ENCODE data around the gene DENND5B. TPM values are rescaled to one million over a fixed set of nuclear protein-coding genes. Genes with fewer than 3 reads are reported as not detected.

Gene DENND5B
- total RNA-seq, 1 experiment from 2014 or later = 34.9 TPM

DNA sequence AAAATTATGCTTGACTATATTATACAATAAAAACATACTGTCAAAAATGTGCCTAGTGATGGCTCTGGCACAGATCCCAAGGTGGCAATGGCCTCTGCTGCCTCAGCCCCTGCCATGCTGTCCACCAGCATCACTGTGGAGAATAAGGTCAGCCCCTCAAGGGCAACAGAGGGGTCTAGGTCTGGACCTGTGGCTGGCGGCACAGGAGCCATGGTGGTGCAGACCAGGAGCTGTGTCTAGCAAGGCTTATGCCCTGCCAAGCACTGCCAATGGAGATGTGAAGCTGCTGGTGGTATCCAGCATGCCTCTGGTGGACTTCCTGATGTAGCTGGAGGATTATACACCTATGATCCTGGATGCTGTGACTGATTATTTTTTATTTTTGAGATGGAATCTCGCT is 125.9 kb downstream of the DENND5B start:
- intact Hi-C loops (cut with micrococcal nuclease; ENCODE audit: unreplicated experiment) = no loop called here
- no peaks in the 10 kb centered on the region for H3K9me3 ChIP-seq
- H3K4me1 ChIP-seq = no peaks in the 10 kb centered on the region
- no peak overlapping the region for H3K4me3 ChIP-seq (ENCODE audit: low read depth, low read length)
- peaks cover 10% of the 10 kb centered on the region for H3K9me3 Mint-ChIP-seq (ENCODE audit: unreplicated experiment)
- BruUV-seq (replicated peaks) = no TSS peak
- no peak overlapping the region for H3K27ac Mint-ChIP-seq (ENCODE audit: unreplicated experiment)
- no peaks in the 10 kb centered on the region for H3K27me3 ChIP-seq (replicated peaks; ENCODE audit: control insufficient read depth, insufficient read depth, low read length)
- H3K4me1 Mint-ChIP-seq (ENCODE audit: low read depth, unreplicated experiment) = no peaks in the 10 kb centered on the region
- H3K36me3 Mint-ChIP-seq (ENCODE audit: insufficient read depth, unreplicated experiment) = peaks cover 21% of the 10 kb centered on the region
- no peak for TF ChIP-seq CTCF (IDR thresholded peaks at IDR 0.05; ENCODE audit: insufficient read depth in 1 of 2, low read depth in 1 of 2, low read length in 1 of 2, severe bottlenecking in 1 of 2, unreplicated experiment in 1 of 2)
- CTCF ChIA-PET = no interaction called here
- DNase-seq = no peak
- no peaks in the 10 kb centered on the region for H3K27me3 Mint-ChIP-seq (ENCODE audit: insufficient read depth, unreplicated experiment)
- H3K36me3 ChIP-seq (ENCODE audit: control insufficient read depth, insufficient read depth, low read length) = no peaks in the 10 kb centered on the region; the same call in 1 of the 2 replicates
- no peak overlapping the region for H3K4me3 Mint-ChIP-seq (ENCODE audit: unreplicated experiment)
- POLR2A ChIA-PET = no interaction called here

DNA sequence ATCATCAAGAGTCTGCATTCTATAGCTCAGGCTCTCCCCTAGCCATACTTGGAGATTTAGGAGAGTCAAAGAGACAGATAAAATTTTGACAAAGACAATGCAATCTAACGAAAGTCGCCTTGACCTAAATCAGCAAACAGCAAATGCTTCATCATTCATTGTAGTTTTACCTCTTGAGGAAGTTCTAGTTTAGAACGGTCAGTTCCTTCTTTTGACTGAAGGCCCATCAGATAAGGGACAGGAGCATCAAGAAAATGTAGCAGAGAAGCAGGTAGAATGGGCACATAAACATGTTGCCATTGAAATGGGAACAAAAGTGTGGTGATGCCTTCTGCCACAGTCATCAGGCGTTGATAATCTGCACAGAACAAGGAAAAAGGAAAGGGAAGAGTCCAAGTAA is 130.9 kb downstream of the DENND5B start:
- BruUV-seq (replicated peaks) = no TSS peak
- ChIA-PET CTCF (interaction anchor here (0.6 kb wide), 1 partner anchor 178 kb away, joined by 5 read pairs; no protein-coding TSS in a partner anchor), POLR2A (no interaction called here)
- no peaks in the 10 kb centered on the region for H3K27me3 Mint-ChIP-seq (ENCODE audit: insufficient read depth, unreplicated experiment)
- no peaks in the 10 kb centered on the region for H3K4me1 Mint-ChIP-seq (ENCODE audit: low read depth, unreplicated experiment)
- intact Hi-C loops (cut with micrococcal nuclease; ENCODE audit: unreplicated experiment) = loop anchor here (5.0 kb wide), 1 partner anchor 58 kb away; no protein-coding TSS in a partner anchor
- no peaks in the 10 kb centered on the region for H3K9me3 Mint-ChIP-seq (ENCODE audit: unreplicated experiment)
- peaks cover 10% of the 10 kb centered on the region for H3K36me3 Mint-ChIP-seq (ENCODE audit: insufficient read depth, unreplicated experiment)
- Histone ChIP-seq H3K27me3 (replicated peaks; ENCODE audit: control insufficient read depth, insufficient read depth, low read length) (no peaks in the 10 kb centered on the region), H3K9me3 (no peaks in the 10 kb centered on the region), H3K4me1 (no peaks in the 10 kb centered on the region), H3K36me3 (ENCODE audit: control insufficient read depth, insufficient read depth, low read length) (no peaks in the 10 kb centered on the region; the same call in 1 of the 2 replicates), H3K4me3 (ENCODE audit: low read depth, low read length) (no peak overlapping the region)
- no peak overlapping the region for H3K27ac Mint-ChIP-seq (ENCODE audit: unreplicated experiment)
- no peak for TF ChIP-seq CTCF (IDR thresholded peaks at IDR 0.05; ENCODE audit: insufficient read depth in 1 of 2, low read depth in 1 of 2, low read length in 1 of 2, severe bottlenecking in 1 of 2, unreplicated experiment in 1 of 2)
- no peak overlapping the region for H3K4me3 Mint-ChIP-seq (ENCODE audit: unreplicated experiment)
- no peak for DNase-seq

DNA sequence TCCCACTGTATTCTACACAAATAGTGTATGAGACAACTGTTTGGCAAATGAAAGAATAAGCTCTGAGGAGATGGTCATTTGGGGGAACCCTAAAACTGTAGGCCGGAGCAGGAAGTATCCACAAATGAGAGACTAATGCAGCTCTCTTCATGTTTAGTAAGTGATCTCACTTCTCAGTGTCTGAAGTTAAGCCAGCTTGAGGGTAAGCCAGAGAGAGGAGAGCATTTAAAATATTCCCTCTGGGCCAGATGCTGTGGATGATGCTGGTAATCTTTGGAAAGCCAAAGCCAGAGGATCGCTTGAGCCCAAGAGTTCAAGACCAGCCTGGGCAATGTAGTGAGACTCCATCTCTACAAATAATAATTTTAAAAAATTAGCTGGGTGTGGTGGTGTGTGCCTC is 134.4 kb downstream of the DENND5B start:
- intact Hi-C loops (cut with micrococcal nuclease; ENCODE audit: unreplicated experiment) = no loop called here
- H3K9me3 ChIP-seq = no peaks in the 10 kb centered on the region
- no peak for TF ChIP-seq CTCF (IDR thresholded peaks at IDR 0.05; ENCODE audit: insufficient read depth in 1 of 2, low read depth in 1 of 2, low read length in 1 of 2, severe bottlenecking in 1 of 2, unreplicated experiment in 1 of 2)
- H3K4me3 ChIP-seq (ENCODE audit: low read depth, low read length) = no peak overlapping the region
- BruUV-seq (replicated peaks) = no TSS peak
- Mint-ChIP-seq H3K4me3 (ENCODE audit: unreplicated experiment) (no peak overlapping the region), H3K9me3 (ENCODE audit: unreplicated experiment) (no peaks in the 10 kb centered on the region), H3K4me1 (ENCODE audit: low read depth, unreplicated experiment) (no peaks in the 10 kb centered on the region), H3K27ac (ENCODE audit: unreplicated experiment) (no peak overlapping the region), H3K36me3 (ENCODE audit: insufficient read depth, unreplicated experiment) (peaks cover 32% of the 10 kb centered on the region), H3K27me3 (ENCODE audit: insufficient read depth, unreplicated experiment) (no peaks in the 10 kb centered on the region)
- CTCF ChIA-PET = no interaction called here
- no peaks in the 10 kb centered on the region for H3K36me3 ChIP-seq (ENCODE audit: control insufficient read depth, insufficient read depth, low read length)
- no peaks in the 10 kb centered on the region for H3K27me3 ChIP-seq (replicated peaks; ENCODE audit: control insufficient read depth, insufficient read depth, low read length)
- POLR2A ChIA-PET = no interaction called here
- H3K4me1 ChIP-seq = no peaks in the 10 kb centered on the region
- DNase-seq = no peak

Measured in Caco-2 (cell line).